Gastrocnemius medialis (tissue), 4 donors: ENCODE data around the gene PRKCH.

Experiments used
- CTCF ChIP-seq, 5 experiments: fragments of 450-650 bp in 3 of 5; fragments of 200-600 bp in 2 of 5; sonication (generic) in 2 of 5; IDR thresholded peaks in 4 of 5; conservative IDR thresholded peaks in 1 of 5; 1 replicate in 4 of 5; 2 replicates in 1 of 5; pipeline ENCODE4 v1.5.1; 2016 to 2019; ENCODE audit warnings: antibody characterized with exemption in 5 of 5, mild to moderate bottlenecking in 3 of 5, moderate library complexity in 3 of 5
- POLR2A ChIP-seq, 2 donors: fragments of 450-650 bp; IDR thresholded peaks; one replicate each; pipeline ENCODE4 v1.6.1; 2017; ENCODE audit warnings: antibody characterized with exemption in 2 of 2, mild to moderate bottlenecking in 2 of 2, moderate library complexity in 2 of 2

- TF ChIP-seq CTCF (IDR thresholded peaks at IDR 0.05 in 4 of 5, conservative IDR thresholded peaks at IDR 0.05 in 1 of 5): no peak
- TF ChIP-seq POLR2A (IDR thresholded peaks at IDR 0.05): no peak
Measured at GRCh38 chr14:61372842-61373555, 51.6 kb downstream of the PRKCH start.
